Chondrocyte (in vitro differentiated cells): ENCODE data around the gene DGKG. TPM values are rescaled to one million over a fixed set of nuclear protein-coding genes. Genes with fewer than 3 reads are reported as not detected.

Experiments
- DNase-seq: peaks from one replicate; pipeline ENCODE4 v3.0.0; 2021; ENCODE audit warnings: mixed read lengths, low spot score
- H3K27ac Mint-ChIP-seq: one replicate; pipeline ENCODE4 v1.8.0; 2021; ENCODE audit warnings: mild to moderate bottlenecking, moderate library complexity, mixed read lengths; ENCODE audit not compliant: unreplicated experiment
- H3K27me3 Mint-ChIP-seq: 2 replicates; pipeline ENCODE4 v1.8.0; 2021; ENCODE audit warnings: low read depth, mixed read lengths
- H3K36me3 Mint-ChIP-seq: 2 replicates; pipeline ENCODE4 v1.8.0; 2021; ENCODE audit warnings: low read depth, mixed read lengths
- H3K4me1 Mint-ChIP-seq: 2 replicates; pipeline ENCODE4 v1.8.0; 2021; ENCODE audit warnings: low read depth, mild to moderate bottlenecking, mixed read lengths
- H3K4me3 Mint-ChIP-seq: one replicate; pipeline ENCODE4 v1.8.0; 2021; ENCODE audit warnings: mild to moderate bottlenecking, moderate library complexity, mixed read lengths; ENCODE audit not compliant: unreplicated experiment
- H3K9me3 Mint-ChIP-seq: 2 replicates; pipeline ENCODE4 v1.8.0; 2021; ENCODE audit warnings: low read depth, mixed read lengths
- CTCF ChIP-seq: fragments of 200-600 bp; sonication (generic); IDR thresholded peaks from 2 replicates; pipeline ENCODE4 v1.5.0; 2021; ENCODE audit warnings: antibody characterized with exemption, mild to moderate bottlenecking, moderate library complexity
- total RNA-seq: library from RNA; stranded (reverse); gene quantifications from 3 replicates; pipeline ENCODE4 v1.2.1, GENCODE V29; 2021

The DGKG gene
- total RNA-seq, 1 donor from 2014 or later = 1.6 TPM

- Mint-ChIP-seq H3K4me1 (peaks cover 11% of the 10 kb centered on the region), H3K9me3 (no peaks in the 10 kb centered on the region), H3K4me3 (no peak overlapping the region), H3K27me3 (peaks cover 37% of the 10 kb centered on the region), H3K36me3 (peaks cover 3% of the 10 kb centered on the region), H3K27ac (no peak overlapping the region)
- no peak for TF ChIP-seq CTCF
- DNase-seq = no peak
Measured at GRCh38 chr3:186320862-186321568, 41.0 kb downstream of the DGKG start.

- TF ChIP-seq CTCF = no peak
- H3K9me3 Mint-ChIP-seq = no peaks in the 10 kb centered on the region
- peaks cover 32% of the 10 kb centered on the region for H3K27me3 Mint-ChIP-seq
- DNase-seq = no peak
- no peak overlapping the region for H3K4me3 Mint-ChIP-seq
- H3K27ac Mint-ChIP-seq = no peak overlapping the region
- H3K4me1 Mint-ChIP-seq = peaks cover 11% of the 10 kb centered on the region
- peaks cover 3% of the 10 kb centered on the region for H3K36me3 Mint-ChIP-seq
Measured at GRCh38 chr3:186319945-186320344, 42.1 kb downstream of the DGKG start.

- peaks cover 22% of the 10 kb centered on the region for H3K27me3 Mint-ChIP-seq
- H3K9me3 Mint-ChIP-seq = no peaks in the 10 kb centered on the region
- DNase-seq = no peak
- peaks cover 11% of the 10 kb centered on the region for H3K4me1 Mint-ChIP-seq
- no peak overlapping the region for H3K27ac Mint-ChIP-seq
- no peak for TF ChIP-seq CTCF
- no peak overlapping the region for H3K4me3 Mint-ChIP-seq
- H3K36me3 Mint-ChIP-seq = peaks cover 3% of the 10 kb centered on the region
Measured at GRCh38 chr3:186318135-186318534, 43.9 kb downstream of the DGKG start.

GRCh38 chr3:186317478-186317877 is 44.6 kb downstream of the DGKG start:
- Mint-ChIP-seq H3K4me3 (no peak overlapping the region), H3K27me3 (peaks cover 16% of the 10 kb centered on the region), H3K9me3 (no peaks in the 10 kb centered on the region), H3K27ac (no peak overlapping the region), H3K36me3 (peaks cover 3% of the 10 kb centered on the region), H3K4me1 (peaks cover 11% of the 10 kb centered on the region)
- peak; percentile 74 for DNase-seq
- TF ChIP-seq CTCF = no peak

- peaks cover 3% of the 10 kb centered on the region for H3K36me3 Mint-ChIP-seq
Measured at GRCh38 chr3:186316666-186317260, 45.3 kb downstream of the DGKG start.

More at GRCh38 chr3:186316666-186317260, 45.3 kb downstream of the DGKG start:
- Mint-ChIP-seq H3K4me3 (no peak overlapping the region), H3K4me1 (peaks cover 11% of the 10 kb centered on the region), H3K27me3 (peaks cover 12% of the 10 kb centered on the region), H3K27ac (no peak overlapping the region), H3K9me3 (no peaks in the 10 kb centered on the region)
- TF ChIP-seq CTCF = no peak
- no peak for DNase-seq
